BJ (cell line): ENCODE results near the gene SLC45A2. TPM values are rescaled to one million over a fixed set of nuclear protein-coding genes. Genes with fewer than 3 reads are reported as not detected.

Source experiments
- CTCF ChIA-PET: fragments of 350-600 bp; formaldehyde crosslinking; extraction: SDS; loops from one replicate; lab custom pipeline; 2021; ENCODE audit warnings: antibody characterized with exemption, inconsistent platforms; lab: Yijun Ruan, JAX
- POLR2A ChIA-PET: fragments of 300-600 bp; sonication (Branson Sonifier 250); formaldehyde crosslinking; extraction: SDS; loops from one replicate; lab custom pipeline; 2021; ENCODE audit warnings: antibody characterized with exemption; lab: Charles Lee
- DNase-seq: peaks from one replicate; pipeline ENCODE4 v3.0.0-alpha.2; 2011; ENCODE audit warnings: low read depth
- H3K27me3 ChIP-seq: 2 replicates; pipeline ENCODE4 v1.6.0; 2011; ENCODE audit warnings: low read length; ENCODE audit not compliant: control insufficient read depth, insufficient read depth
- H3K36me3 ChIP-seq: 2 replicates; pipeline ENCODE4 v1.5.1; 2011; ENCODE audit warnings: low read length; ENCODE audit not compliant: control insufficient read depth, insufficient read depth
- H3K4me3 ChIP-seq: 2 replicates; pipeline ENCODE4 v1.5.1; 2011; ENCODE audit warnings: low read depth, mild to moderate bottlenecking, control low read depth, low read length
- CTCF ChIP-seq: IDR thresholded peaks from 2 replicates; pipeline ENCODE4 v1.5.1; 2011; ENCODE audit warnings: low read depth, mild to moderate bottlenecking, control low read depth, inconsistent platforms, low read length, moderate library complexity; ENCODE audit not compliant: insufficient read depth
- polyA plus RNA-seq: library from polyadenylated mRNA; depleted of rRNA; stranded (reverse); fragments of >200 nt; gene quantifications from 2 replicates; pipeline ENCODE4 v1.2.3, GENCODE V29; 2011

Gene SLC45A2
- polyA plus RNA-seq, 1 experiment, result not detected

DNA sequence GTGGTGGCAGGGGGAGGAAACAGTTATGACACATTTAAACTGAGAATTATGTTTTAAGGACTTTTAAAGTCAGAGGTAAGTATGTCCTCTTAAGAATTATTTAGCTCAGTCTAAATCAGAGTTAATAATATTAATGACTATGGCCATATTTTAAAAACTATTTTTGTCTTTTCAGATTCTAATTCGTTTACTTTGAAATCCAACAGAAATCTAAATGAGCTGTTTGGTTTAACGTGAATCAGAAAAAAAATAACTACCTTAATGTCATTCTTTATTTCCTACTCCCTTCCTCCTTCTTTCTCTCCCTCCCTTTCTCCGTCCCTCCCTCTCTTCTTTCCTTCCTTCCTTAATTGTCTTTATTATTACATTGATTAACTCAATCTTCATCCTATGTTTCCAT, 43.9 kb upstream of the SLC45A2 start:
- POLR2A ChIA-PET, result no interaction called here
- H3K4me3 ChIP-seq, result no peak overlapping the region
- H3K27me3 ChIP-seq, result no peaks in the 10 kb centered on the region
- DNase-seq, result no peak
- no peaks in the 10 kb centered on the region for H3K36me3 ChIP-seq
- CTCF ChIA-PET, result no interaction called here
- TF ChIP-seq CTCF, result no peak

DNA sequence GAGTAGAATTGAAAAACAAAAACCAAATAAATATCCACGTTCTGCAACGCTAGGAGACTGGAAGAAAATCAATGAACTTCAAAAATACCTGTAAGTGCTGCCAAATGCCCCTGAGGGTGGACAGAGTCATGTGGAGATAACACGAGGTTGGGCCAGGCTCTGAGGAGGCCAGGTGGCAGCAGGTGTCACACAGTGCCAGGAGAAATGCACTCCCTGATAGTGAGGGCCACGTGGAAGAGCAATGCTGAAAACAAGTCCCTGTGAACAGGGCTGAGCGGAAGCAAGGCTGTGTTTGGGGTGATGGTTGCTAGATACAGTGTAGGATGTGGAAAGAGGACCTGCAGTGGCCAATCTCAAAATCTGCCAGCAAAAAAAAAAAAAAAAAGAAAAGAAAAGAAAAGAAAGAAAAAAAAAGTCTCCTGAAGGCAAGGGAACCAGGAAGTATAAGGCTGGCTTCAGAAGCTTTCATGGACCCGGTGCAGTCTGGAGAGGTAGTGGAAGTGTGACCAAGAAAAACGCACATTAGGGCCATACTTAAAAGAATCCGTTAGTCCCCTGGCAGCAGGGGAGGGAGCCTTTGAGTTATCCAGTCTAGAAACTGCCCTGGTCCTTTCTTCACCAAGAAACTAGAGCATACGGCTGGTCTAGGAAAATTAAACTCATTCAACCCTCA, 41.7 kb upstream of the SLC45A2 start:
- Histone ChIP-seq H3K36me3 (no peaks in the 10 kb centered on the region), H3K4me3 (no peak overlapping the region), H3K27me3 (no peaks in the 10 kb centered on the region)
- no peak for DNase-seq
- POLR2A ChIA-PET, result no interaction called here
- TF ChIP-seq CTCF, result no peak
- CTCF ChIA-PET, result interaction anchor here (1.8 kb wide), 1 partner anchor 11 kb away, joined by 12 read pairs; no protein-coding TSS in a partner anchor

DNA sequence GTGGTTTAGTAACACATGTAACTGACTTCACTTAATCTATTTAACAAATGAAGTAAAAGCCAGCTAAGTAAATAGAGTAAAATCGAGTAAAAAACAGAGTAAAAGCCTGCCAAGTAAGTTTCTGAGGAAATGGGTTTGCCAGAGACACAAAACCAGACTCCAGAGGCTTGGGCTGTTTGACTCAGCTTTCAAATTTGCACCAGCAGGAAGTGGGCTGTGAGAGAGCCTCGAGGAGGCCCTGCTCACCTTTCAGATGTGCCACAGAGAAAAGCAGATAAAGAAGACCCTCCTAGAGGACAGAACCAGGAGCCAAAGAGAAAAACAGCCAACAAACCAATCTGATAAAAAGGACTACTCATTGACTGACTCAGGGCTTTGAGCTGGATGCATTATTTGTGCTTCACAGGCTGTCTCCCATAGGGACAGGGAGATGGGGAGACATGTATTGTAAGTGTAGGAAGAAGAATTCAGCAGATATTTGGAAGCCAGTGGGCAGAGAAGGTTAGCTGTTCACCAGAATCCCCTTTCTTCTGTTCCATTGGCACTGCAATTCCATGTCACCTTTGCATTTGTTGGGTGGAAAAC, 37.7 kb upstream of the SLC45A2 start:
- ChIA-PET CTCF (interaction anchor here (1.2 kb wide), 1 partner anchor 9 kb away, joined by 3 read pairs; no protein-coding TSS in a partner anchor), POLR2A (no interaction called here)
- no peaks in the 10 kb centered on the region for H3K36me3 ChIP-seq

GRCh38 chr5:34021334-34021733, 36.8 kb upstream of the SLC45A2 start:
- no peak for DNase-seq
- POLR2A ChIA-PET, result no interaction called here

More for the DNA sequence above, 37.7 kb upstream of the SLC45A2 start:
- H3K27me3 ChIP-seq, result no peaks in the 10 kb centered on the region
- no peak overlapping the region for H3K4me3 ChIP-seq
- TF ChIP-seq CTCF, result no peak
- DNase-seq, result no peak

More at GRCh38 chr5:34021334-34021733, 36.8 kb upstream of the SLC45A2 start:
- Histone ChIP-seq H3K36me3 (no peaks in the 10 kb centered on the region), H3K4me3 (no peak overlapping the region), H3K27me3 (no peaks in the 10 kb centered on the region)
- no peak for TF ChIP-seq CTCF
- CTCF ChIA-PET, result interaction anchor here (1.5 kb wide), 1 partner anchor 15 kb away, joined by 4 read pairs; no protein-coding TSS in a partner anchor
